ENCODE measurements around the gene MFSD2A. TPM values are rescaled to one million over a fixed set of nuclear protein-coding genes. Genes with fewer than 3 reads are reported as not detected.
A peak's percentile ranks its signal among the peaks of the same experiment; 100 is the strongest.

Gene MFSD2A
- polyA plus RNA-seq, 3 donors: 6.8 to 17.9 (median 7.9) TPM

DNA sequence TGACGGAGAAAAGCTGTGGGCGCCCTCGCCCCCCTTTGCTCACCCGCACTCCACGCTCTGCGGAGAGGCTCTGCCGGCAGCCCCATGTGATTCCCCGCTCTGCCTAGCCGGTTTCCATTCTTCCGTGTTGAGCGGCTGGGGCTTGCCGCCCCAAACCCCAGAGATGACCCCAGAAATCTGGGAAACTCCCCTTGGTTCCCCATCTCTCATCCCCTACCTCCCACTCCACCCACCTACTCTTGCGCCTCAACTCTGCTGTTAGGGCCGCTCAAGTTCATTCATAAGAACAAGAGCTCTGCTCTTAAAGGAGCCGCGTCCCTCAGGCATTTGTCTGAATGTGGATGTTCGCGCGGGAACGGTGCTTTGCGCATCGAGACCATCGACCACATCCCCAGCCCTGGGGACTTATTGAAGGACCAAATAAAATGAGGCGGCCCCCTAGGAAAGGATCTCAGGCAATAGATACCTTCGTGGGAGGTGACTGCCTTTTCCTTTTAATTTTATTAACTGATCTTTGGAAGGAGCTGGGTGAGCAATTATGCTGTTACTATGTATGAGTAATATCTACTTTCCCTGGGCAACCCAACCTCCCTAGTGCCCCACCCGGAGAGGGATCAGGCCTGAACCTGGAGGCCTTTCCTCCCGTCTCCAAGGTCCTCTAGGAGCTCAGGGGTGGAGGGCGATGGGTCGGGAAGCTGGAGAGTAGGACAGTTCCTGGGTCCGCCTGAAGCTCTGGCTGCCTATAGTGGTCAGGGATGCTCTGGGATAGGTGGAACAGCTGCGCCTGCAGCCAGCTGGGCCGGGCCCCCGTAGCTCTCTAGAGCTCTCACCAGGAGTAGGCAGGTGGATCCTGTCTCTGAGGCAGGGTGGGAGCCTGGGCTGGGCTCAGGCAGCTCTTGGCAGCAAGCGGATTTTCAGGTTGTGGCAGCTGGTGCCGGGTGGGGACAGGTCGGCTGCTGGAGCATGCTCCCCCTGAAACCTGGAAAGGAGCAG is 898 bp downstream of the MFSD2A start:
- peak overlapping the region; percentile 53 to 84 for H3K27ac ChIP-seq (ENCODE audit: low read depth in 1 of 2, low read length in 2 of 2)
- H4K20me1 ChIP-seq (ENCODE audit: insufficient read depth, low read length): peaks cover 33% of the 10 kb centered on the region
- intact Hi-C loops (cut with micrococcal nuclease): loop anchor here in 1 of 2 donors (5.0 kb wide), 1 partner anchor 34 kb away; no protein-coding TSS in a partner anchor
- peaks cover 0 to 13% of the 10 kb centered on the region in 2 donors for H3K36me3 ChIP-seq (replicated peaks in 1 of 2; ENCODE audit: control insufficient read depth in 1 of 2, insufficient read depth in 2 of 2, low read length in 2 of 2)
- H3K36me3 Mint-ChIP-seq: peaks cover 12 to 26% of the 10 kb centered on the region in 2 donors
- peaks cover 58% of the 10 kb centered on the region for H3K79me2 ChIP-seq (ENCODE audit: insufficient read depth, low read length)
- H3K4me1 Mint-ChIP-seq: peaks cover 82% of the 10 kb centered on the region
- peak overlapping the region; percentile 79 for H3K9ac ChIP-seq (ENCODE audit: insufficient read depth, low read length, poor library complexity, severe bottlenecking)
- DNase-seq: peak in 2 of 3 donors; percentile 39 to 82
- 23% methylated on average over 31 of the region's 36 CpGs for WGBS (ENCODE audit: insufficient coverage)
- H3K9me3 Mint-ChIP-seq: peaks cover 0 to 2% (median 0%) of the 10 kb centered on the region in 7 donors
- no peaks in the 10 kb centered on the region for H3K9me3 ChIP-seq (replicated peaks in 1 of 2; ENCODE audit: control insufficient read depth in 1 of 2, insufficient read depth in 1 of 2, low read length in 2 of 2)
- peak overlapping the region; percentile 77 for H2AFZ ChIP-seq (ENCODE audit: insufficient read depth, low read depth, low read length, poor library complexity, severe bottlenecking)
- peak overlapping the region; percentile 96 to 99 for H3K4me3 Mint-ChIP-seq
- peak overlapping the region; percentile 98 for H3K4me2 ChIP-seq (replicated peaks; ENCODE audit: extremely low read depth, low read length, poor library complexity, severe bottlenecking)
- H3K27me3 ChIP-seq (ENCODE audit: control insufficient read depth in 2 of 2, insufficient read depth in 2 of 2, low read length in 2 of 2): no peaks in the 10 kb centered on the region
- peak overlapping the region; percentile 46 to 93 (median 70) for H3K4me3 ChIP-seq (replicated peaks in 1 of 3; ENCODE audit: low read depth in 2 of 3, low read length in 3 of 3)
- peaks cover 0 to 3% (median 2%) of the 10 kb centered on the region in 3 donors for H3K27me3 Mint-ChIP-seq (ENCODE audit: low read depth in 3 of 3)
- H3K4me1 ChIP-seq (ENCODE audit: control insufficient read depth in 1 of 2, insufficient read depth in 2 of 2, low read length in 2 of 2): peaks cover 85 to 88% of the 10 kb centered on the region in 2 donors
- H3K27ac Mint-ChIP-seq: peak overlapping the region; percentile 82 to 94 (median 88)
- TF ChIP-seq CTCF (IDR thresholded peaks at IDR 0.05): no peak

- peak overlapping the region in 1 of 7 donors; percentile 26 for H3K27ac Mint-ChIP-seq
- peaks cover 0 to 2% (median 0%) of the 10 kb centered on the region in 3 donors for H3K27me3 Mint-ChIP-seq (ENCODE audit: low read depth in 3 of 3)
- Histone ChIP-seq H3K36me3 (replicated peaks in 1 of 2; ENCODE audit: control insufficient read depth in 1 of 2, insufficient read depth in 2 of 2, low read length in 2 of 2) (peaks cover 8 to 22% of the 10 kb centered on the region in 2 donors), H3K4me1 (ENCODE audit: control insufficient read depth in 1 of 2, insufficient read depth in 2 of 2, low read length in 2 of 2) (peaks cover 84 to 87% of the 10 kb centered on the region in 2 donors), H3K27ac (ENCODE audit: low read depth in 1 of 2, low read length in 2 of 2) (no peak overlapping the region), H4K20me1 (ENCODE audit: insufficient read depth, low read length) (peaks cover 33% of the 10 kb centered on the region), H3K27me3 (ENCODE audit: control insufficient read depth in 2 of 2, insufficient read depth in 2 of 2, low read length in 2 of 2) (no peaks in the 10 kb centered on the region), H3K9me3 (replicated peaks in 1 of 2; ENCODE audit: control insufficient read depth in 1 of 2, insufficient read depth in 1 of 2, low read length in 2 of 2) (no peaks in the 10 kb centered on the region), H3K4me2 (replicated peaks; ENCODE audit: extremely low read depth, low read length, poor library complexity, severe bottlenecking) (peak overlapping the region; percentile 98), H3K79me2 (ENCODE audit: insufficient read depth, low read length) (peaks cover 60% of the 10 kb centered on the region), H3K4me3 (replicated peaks in 1 of 3; ENCODE audit: low read depth in 2 of 3, low read length in 3 of 3) (peak overlapping the region in 1 of 3 experiments; percentile 93), H3K9ac (ENCODE audit: insufficient read depth, low read length, poor library complexity, severe bottlenecking) (no peak overlapping the region), H2AFZ (ENCODE audit: insufficient read depth, low read depth, low read length, poor library complexity, severe bottlenecking) (no peak overlapping the region)
- no peak for TF ChIP-seq CTCF (IDR thresholded peaks at IDR 0.05)
- 86% methylated on average over 1 of the region's 3 CpGs for WGBS (ENCODE audit: insufficient coverage)
- peaks cover 87% of the 10 kb centered on the region for H3K4me1 Mint-ChIP-seq
- intact Hi-C loops (cut with micrococcal nuclease): loop anchor here in 1 of 2 donors (5.0 kb wide), 1 partner anchor 35 kb away; no protein-coding TSS in a partner anchor
- H3K9me3 Mint-ChIP-seq: peaks cover 0 to 2% (median 0%) of the 10 kb centered on the region in 7 donors
- DNase-seq: no peak
- peaks cover 17 to 36% of the 10 kb centered on the region in 2 donors for H3K36me3 Mint-ChIP-seq
- peak overlapping the region in 1 of 2 donors; percentile 23 for H3K4me3 Mint-ChIP-seq
Observed at GRCh38 chr1:39957299-39958015, 2.5 kb downstream of the MFSD2A start.
